ENCODE measurements around the gene TRIM59.

TRIM59 gene

GRCh38 chr3:160444411-160444810 is 5.2 kb downstream of the TRIM59 start (continued):
- TF ChIP-seq ZNF341 (tag by site-specific recombination; IDR thresholded peaks at IDR 0.05; ENCODE audit: low read depth), result no peak
- no peak for TF ChIP-seq PRDM1 (tag by site-specific recombination; IDR thresholded peaks at IDR 0.05)
- TF ChIP-seq ZNF426 (tag by site-specific recombination; IDR thresholded peaks at IDR 0.05), result no peak
- no peak for TF ChIP-seq AEBP2 (tag by site-specific recombination; IDR thresholded peaks at IDR 0.05; ENCODE audit: borderline replicate concordance)
- TF ChIP-seq RBAK (tag by site-specific recombination; IDR thresholded peaks at IDR 0.05), result no peak

GRCh38 chr3:160440687-160441086 is 8.9 kb downstream of the TRIM59 start:
- Histone ChIP-seq H3K4me1 (ENCODE audit: control insufficient read depth, insufficient read depth, low read length) (0 out of 2 replicates have a peak, but pooled peaks cover 2% of the 10 kb centered on the region), H3K4me3 (ENCODE audit: low read depth, low read length) (no peak overlapping the region), H3K36me3 (ENCODE audit: control insufficient read depth in 2 of 2, insufficient read depth in 1 of 2, low read length in 2 of 2) (peaks cover 3 to 44% of the 10 kb centered on the region in 2 experiments), H3K27ac (ENCODE audit: extremely low read depth, low read depth, low read length) (no peak overlapping the region), H3K9me3 (ENCODE audit: control insufficient read depth, insufficient read depth, low read depth, low read length) (no peaks in the 10 kb centered on the region)
- POLR2A ChIA-PET, result interaction anchor here (1.4 kb wide), 1 partner anchor 9 kb away, joined by 5 read pairs; the partner anchor contains the start of gene TRIM59
- CTCF ChIA-PET, result no interaction called here
- TF ChIP-seq AEBP2 (tag by site-specific recombination; IDR thresholded peaks at IDR 0.05; ENCODE audit: borderline replicate concordance) (no peak), ZNF398 (tag by site-specific recombination; IDR thresholded peaks at IDR 0.05) (no peak), ZNF785 (tag by site-specific recombination; IDR thresholded peaks at IDR 0.05) (no peak), ZNF292 (tag by site-specific recombination; IDR thresholded peaks at IDR 0.05; ENCODE audit: borderline replicate concordance, low read depth) (no peak), ZNF148 (tag by site-specific recombination; IDR thresholded peaks at IDR 0.05; ENCODE audit: borderline replicate concordance) (no peak), BCL11B (tag by site-specific recombination; IDR thresholded peaks at IDR 0.05; ENCODE audit: low read depth) (peak; percentile 90), ZNF280D (tag by site-specific recombination; IDR thresholded peaks at IDR 0.05) (no peak), ZNF488 (tag by site-specific recombination; IDR thresholded peaks at IDR 0.05) (no peak), ZNF449 (tag by site-specific recombination; IDR thresholded peaks at IDR 0.05) (no peak), KLF10 (tag by site-specific recombination; IDR thresholded peaks at IDR 0.05) (0 out of 2 replicates have a peak, but pooled peaks have one; percentile 28), IKZF3 (tag by site-specific recombination; IDR thresholded peaks at IDR 0.05) (peak; percentile 76), ZNF792 (tag by site-specific recombination; IDR thresholded peaks at IDR 0.05) (no peak), ZNF76 (tag by site-specific recombination; IDR thresholded peaks at IDR 0.05; ENCODE audit: borderline replicate concordance, low read depth) (no peak), OSR2 (tag by site-specific recombination; IDR thresholded peaks at IDR 0.05) (peak; percentile 96), ZNF585B (tag by site-specific recombination; IDR thresholded peaks at IDR 0.05) (no peak), ZNF274 (IDR thresholded peaks at IDR 0.05; ENCODE audit: low read length) (no peak), ZNF274 (tag by site-specific recombination; IDR thresholded peaks at IDR 0.05; ENCODE audit: borderline replicate concordance) (no peak), ZNF223 (tag by site-specific recombination; IDR thresholded peaks at IDR 0.05) (no peak), ZNF157 (tag by site-specific recombination; IDR thresholded peaks at IDR 0.05) (no peak)
